GM19023 (cell line): Measurements from ENCODE around the gene FST.

Experiments used
- ATAC-seq: cut with Tn5 transposase; IDR thresholded peaks from one replicate; pipeline ENCODE4 v1.9.1; 2021; ENCODE audit warnings: mild to moderate bottlenecking, moderate library complexity; ENCODE audit not compliant: unreplicated experiment

Gene FST

GRCh38 chr5:53508125-53508524 is 27.7 kb downstream of the FST start:
- ATAC-seq = no peak

DNA sequence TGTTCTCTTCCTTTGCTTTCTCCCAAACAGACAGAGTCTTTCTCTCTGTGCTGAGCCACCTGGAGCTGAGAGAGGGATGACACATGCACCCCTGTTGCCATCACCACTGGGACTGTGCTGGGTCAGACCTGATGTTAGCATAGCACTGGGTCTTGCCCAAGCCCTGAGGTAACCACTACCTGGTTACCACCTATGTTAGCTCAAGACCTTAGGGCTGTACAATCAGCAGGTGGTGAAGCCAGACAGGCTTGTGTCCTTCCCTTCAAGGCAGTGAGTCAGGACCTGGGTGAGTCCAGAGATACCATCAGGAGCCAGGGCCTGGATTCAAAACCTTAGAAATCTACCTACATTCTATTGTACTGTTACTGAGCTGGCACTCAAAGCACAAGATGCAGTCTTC is 32.1 kb downstream of the FST start:
- no peak for ATAC-seq

GRCh38 chr5:53515988-53516387 is 35.6 kb downstream of the FST start:
- no peak for ATAC-seq

DNA sequence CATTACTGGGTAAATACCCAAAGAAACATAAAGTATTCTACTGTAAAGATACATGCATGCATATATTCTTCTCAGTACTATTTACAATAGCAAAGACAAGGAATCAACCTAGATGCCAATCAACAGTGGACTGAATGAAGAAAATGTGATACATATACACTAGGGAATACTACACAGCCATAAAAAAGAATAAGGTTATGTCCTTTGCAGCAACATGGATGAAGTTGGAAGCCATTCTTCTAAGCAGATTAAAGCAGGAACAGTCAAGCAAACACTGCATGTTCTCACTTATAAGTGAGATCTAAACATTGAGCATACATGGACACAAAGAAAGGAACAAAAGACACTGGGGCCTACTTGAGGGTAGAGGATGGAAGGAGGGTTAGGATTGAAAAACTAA is 40.4 kb downstream of the FST start:
- ATAC-seq = no peak
